Measurements from ENCODE around the gene CD2BP2. TPM values are rescaled to one million over a fixed set of nuclear protein-coding genes. Genes with fewer than 3 reads are reported as not detected.

CD2BP2 gene
- total and polyA plus RNA-seq, 2 of the 13 experiments (the other 11 are each of a cell fraction or from before 2014, with no cell fraction given), result 24.9 to 54.6 TPM

DNA sequence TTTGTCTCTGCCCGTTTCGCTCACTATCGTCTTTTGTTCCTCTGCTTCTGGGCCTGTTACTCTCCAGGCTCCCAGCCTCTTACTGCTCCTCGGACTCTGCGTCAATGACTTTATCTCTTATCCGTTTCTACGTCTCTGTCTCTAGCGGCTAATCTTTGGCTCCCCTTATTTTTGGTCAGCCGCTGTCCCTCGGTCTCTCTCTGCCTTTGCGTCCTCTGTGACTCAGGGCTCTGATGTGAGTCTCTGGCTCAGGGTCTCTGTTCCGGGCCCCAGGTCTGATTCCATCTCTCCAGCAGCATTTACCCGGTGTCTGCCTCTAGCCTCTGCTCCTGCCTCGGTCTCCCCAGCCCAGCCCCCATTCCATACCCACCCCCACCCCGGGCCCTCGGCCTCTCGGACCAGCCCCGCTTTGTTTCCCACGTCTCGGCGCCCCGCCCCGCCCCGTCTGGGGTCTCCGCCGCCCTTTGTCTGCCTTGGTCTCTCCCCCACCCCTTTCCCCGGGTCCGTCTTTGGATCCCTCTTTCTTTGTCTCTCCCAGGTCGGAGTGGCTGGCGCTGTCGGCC lies 39.6 kb upstream of the CD2BP2 start (continued):
- TF ChIP-seq ZBTB46 (CRISPR knock-in tag; IDR thresholded peaks at IDR 0.05; ENCODE audit: borderline replicate concordance) (no peak), SRSF1 (optimal IDR thresholded peaks at IDR 0.05; ENCODE audit: low read depth, low read length) (no peak), CBFB (CRISPR knock-in tag; IDR thresholded peaks at IDR 0.05) (no peak), SOX13 (IDR thresholded peaks at IDR 0.05) (no peak), SOX13 (CRISPR knock-in tag; conservative IDR thresholded peaks at IDR 0.05 in 1 of 2, IDR thresholded peaks at IDR 0.05 in 1 of 2) (peak in 1 of 2 experiments; percentile 23; a peak in 1 of 4 replicates), ZNF138 (CRISPR knock-in tag; IDR thresholded peaks at IDR 0.05; ENCODE audit: low read depth) (peak; percentile 53; the same call in 1 of the 2 replicates), BRD4 (CRISPR knock-in tag; IDR thresholded peaks at IDR 0.05) (peak; percentile 19), ATF6 (CRISPR knock-in tag; conservative IDR thresholded peaks at IDR 0.05) (no peak), ASH2L (IDR thresholded peaks at IDR 0.05; ENCODE audit: insufficient read length, low read depth, low read length) (peak; percentile 18), NCOA1 (CRISPR knock-in tag; IDR thresholded peaks at IDR 0.05) (no peak), ZFP90 (CRISPR knock-in tag; IDR thresholded peaks at IDR 0.05; ENCODE audit: borderline replicate concordance) (0 out of 2 replicates have a peak, but pooled peaks have one; percentile 66), ZNF234 (CRISPR knock-in tag; conservative IDR thresholded peaks at IDR 0.05) (no peak), NRL (CRISPR knock-in tag; IDR thresholded peaks at IDR 0.05; ENCODE audit: borderline replicate concordance) (no peak), FOXK1 (CRISPR knock-in tag; IDR thresholded peaks at IDR 0.05; ENCODE audit: borderline replicate concordance, low read depth) (no peak), SMAD3 (CRISPR knock-in tag; IDR thresholded peaks at IDR 0.05) (0 out of 2 replicates have a peak, but pooled peaks have one; percentile 0), HNF4A (CRISPR knock-in tag; IDR thresholded peaks at IDR 0.05) (no peak), ZFP62 (CRISPR knock-in tag; IDR thresholded peaks at IDR 0.05) (no peak)
- TF ChIP-seq, protein P1, sequence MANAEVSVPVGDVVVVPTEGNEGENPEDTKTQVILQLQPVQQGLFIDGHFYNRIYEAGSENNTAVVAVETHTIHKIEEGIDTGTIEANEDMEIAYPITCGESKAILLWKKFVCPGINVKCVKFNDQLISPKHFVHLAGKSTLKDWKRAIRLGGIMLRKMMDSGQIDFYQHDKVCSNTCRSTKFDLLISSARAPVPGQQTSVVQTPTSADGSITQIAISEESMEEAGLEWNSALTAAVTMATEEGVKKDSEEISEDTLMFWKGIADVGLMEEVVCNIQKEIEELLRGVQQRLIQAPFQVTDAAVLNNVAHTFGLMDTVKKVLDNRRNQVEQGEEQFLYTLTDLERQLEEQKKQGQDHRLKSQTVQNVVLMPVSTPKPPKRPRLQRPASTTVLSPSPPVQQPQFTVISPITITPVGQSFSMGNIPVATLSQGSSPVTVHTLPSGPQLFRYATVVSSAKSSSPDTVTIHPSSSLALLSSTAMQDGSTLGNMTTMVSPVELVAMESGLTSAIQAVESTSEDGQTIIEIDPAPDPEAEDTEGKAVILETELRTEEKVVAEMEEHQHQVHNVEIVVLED (CRISPR knock-in tag; IDR thresholded peaks at IDR 0.05; ENCODE audit: borderline replicate concordance), result no peak
- TF ChIP-seq, protein P2, sequence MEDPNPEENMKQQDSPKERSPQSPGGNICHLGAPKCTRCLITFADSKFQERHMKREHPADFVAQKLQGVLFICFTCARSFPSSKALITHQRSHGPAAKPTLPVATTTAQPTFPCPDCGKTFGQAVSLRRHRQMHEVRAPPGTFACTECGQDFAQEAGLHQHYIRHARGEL (CRISPR knock-in tag; IDR thresholded peaks at IDR 0.05), result 0 out of 2 replicates have a peak, but pooled peaks have one; percentile 56
- TF ChIP-seq, protein P3, sequence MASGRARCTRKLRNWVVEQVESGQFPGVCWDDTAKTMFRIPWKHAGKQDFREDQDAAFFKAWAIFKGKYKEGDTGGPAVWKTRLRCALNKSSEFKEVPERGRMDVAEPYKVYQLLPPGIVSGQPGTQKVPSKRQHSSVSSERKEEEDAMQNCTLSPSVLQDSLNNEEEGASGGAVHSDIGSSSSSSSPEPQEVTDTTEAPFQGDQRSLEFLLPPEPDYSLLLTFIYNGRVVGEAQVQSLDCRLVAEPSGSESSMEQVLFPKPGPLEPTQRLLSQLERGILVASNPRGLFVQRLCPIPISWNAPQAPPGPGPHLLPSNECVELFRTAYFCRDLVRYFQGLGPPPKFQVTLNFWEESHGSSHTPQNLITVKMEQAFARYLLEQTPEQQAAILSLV (CRISPR knock-in tag; IDR thresholded peaks at IDR 0.05; ENCODE audit: borderline replicate concordance), result no peak
- TF ChIP-seq, protein P4, sequence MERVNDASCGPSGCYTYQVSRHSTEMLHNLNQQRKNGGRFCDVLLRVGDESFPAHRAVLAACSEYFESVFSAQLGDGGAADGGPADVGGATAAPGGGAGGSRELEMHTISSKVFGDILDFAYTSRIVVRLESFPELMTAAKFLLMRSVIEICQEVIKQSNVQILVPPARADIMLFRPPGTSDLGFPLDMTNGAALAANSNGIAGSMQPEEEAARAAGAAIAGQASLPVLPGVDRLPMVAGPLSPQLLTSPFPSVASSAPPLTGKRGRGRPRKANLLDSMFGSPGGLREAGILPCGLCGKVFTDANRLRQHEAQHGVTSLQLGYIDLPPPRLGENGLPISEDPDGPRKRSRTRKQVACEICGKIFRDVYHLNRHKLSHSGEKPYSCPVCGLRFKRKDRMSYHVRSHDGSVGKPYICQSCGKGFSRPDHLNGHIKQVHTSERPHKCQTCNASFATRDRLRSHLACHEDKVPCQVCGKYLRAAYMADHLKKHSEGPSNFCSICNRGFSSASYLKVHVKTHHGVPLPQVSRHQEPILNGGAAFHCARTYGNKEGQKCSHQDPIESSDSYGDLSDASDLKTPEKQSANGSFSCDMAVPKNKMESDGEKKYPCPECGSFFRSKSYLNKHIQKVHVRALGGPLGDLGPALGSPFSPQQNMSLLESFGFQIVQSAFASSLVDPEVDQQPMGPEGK (CRISPR knock-in tag; IDR thresholded peaks at IDR 0.05), result no peak
